Subcutaneous adipose tissue (tissue), 4 donors: ENCODE measurements around the gene C13orf42. TPM values are rescaled to one million over a fixed set of nuclear protein-coding genes. Genes with fewer than 3 reads are reported as not detected.

Source experiments
- CTCF ChIP-seq: fragments of 450-650 bp; IDR thresholded peaks from one replicate; pipeline ENCODE4 v1.5.1; 2016; ENCODE audit warnings: low read depth, mild to moderate bottlenecking, control low read depth, antibody characterized with exemption, moderate library complexity
- total RNA-seq, 4 donors: library from RNA; depleted of rRNA; stranded (reverse); fragments of >200 nt; gene quantifications; one replicate each; pipeline ENCODE4 v1.1.0, GENCODE V29; 2016

The C13orf42 gene
- total RNA-seq, 4 donors from 2014 or later = not detected

- no peak for TF ChIP-seq CTCF
Measured at GRCh38 chr13:51118809-51119431, 7.8 kb upstream of the C13orf42 start.

DNA sequence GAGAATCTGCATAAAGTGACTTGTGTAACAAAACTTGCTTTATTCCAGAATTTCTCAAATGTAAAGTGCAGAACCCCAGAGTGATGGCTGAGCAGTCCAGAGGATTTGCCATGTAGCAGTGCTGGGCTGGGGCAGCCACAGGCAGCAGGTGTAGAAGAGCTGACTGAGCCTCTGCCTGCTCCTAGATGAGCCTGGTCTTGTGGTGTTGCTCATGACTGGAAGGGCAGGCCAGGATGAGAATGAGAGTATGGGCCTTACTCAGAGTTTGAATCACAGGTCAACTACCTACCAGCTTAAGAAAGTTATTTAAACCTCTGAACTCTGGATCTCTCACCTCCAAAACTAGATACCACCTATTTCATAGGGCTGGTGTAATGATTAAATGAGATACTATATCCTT, 2.9 kb upstream of the C13orf42 start:
- no peak for TF ChIP-seq CTCF

DNA sequence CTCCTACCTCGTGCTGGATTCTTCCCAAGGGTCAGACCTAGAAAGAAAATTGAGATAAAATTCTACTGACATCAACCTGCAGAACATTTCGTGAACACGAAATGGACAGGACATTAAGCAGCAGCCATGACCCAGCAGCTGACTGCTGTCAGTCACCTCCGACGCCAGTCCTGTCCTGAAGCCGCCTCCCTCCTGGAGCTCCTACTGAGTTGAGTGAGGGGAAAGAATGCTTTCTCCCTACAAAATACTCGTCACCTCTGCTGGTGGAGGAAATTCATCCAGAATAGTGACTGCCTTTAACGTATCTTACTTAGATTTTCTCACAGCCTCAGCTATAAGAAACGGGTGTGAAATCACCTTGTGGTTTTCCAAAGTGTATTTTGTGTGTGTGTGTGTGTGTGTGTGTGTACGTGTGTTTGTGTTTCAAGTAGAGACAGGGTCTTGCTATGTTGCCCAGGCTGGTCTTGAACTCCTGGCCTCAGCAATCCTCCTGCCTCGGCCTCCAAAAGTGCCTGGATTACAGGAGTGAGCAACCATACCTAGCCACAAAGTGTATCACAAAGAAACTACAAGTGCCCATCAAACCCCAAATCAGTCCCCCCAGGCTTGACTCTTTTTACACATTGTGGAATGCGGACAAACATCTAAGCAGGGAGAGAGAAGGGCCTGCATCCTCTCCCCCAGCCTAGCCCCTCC, 2.3 kb upstream of the C13orf42 start:
- no peak for TF ChIP-seq CTCF

DNA sequence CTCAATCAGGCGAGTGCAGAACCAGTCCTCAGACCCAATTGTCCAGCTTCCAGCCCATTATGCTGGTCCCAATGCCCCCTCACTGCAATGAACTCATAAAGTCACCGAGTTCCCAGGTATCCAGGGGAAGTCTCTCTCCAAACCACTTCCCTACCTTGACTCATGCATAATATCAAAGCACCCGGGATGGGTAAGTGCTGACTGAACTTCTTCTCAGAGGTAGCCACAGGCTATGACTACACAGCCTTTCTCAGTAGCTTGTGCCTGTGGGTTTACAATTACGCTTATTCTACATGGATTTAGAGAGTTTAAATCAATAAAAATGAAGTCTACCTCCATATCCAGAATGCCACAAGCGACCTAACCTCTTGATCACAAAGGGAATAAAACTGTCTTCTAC, 1.7 kb upstream of the C13orf42 start:
- TF ChIP-seq CTCF = no peak

- no peak for TF ChIP-seq CTCF
Measured at GRCh38 chr13:51111997-51112396, 923 bp upstream of the C13orf42 start.

DNA sequence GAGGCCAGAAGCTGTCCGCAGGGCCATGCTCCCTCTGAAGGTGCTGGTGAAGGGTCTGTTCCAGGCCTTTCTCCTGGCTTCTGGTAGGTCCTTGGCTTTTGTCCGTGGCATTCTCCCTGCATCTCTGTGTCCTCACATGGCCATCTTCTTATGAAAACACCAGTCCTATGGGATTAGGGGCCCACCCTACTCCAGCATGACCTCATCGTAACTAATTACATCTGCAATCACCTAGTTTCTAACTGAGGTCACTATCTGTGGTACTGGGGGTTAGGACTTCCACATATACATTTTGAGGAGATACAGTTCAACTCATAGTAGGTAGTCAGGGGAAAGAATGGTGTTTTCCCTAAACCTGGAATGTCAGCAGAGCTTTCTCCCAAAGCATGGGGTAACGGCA, 3.1 kb downstream of the C13orf42 start:
- no peak for TF ChIP-seq CTCF

DNA sequence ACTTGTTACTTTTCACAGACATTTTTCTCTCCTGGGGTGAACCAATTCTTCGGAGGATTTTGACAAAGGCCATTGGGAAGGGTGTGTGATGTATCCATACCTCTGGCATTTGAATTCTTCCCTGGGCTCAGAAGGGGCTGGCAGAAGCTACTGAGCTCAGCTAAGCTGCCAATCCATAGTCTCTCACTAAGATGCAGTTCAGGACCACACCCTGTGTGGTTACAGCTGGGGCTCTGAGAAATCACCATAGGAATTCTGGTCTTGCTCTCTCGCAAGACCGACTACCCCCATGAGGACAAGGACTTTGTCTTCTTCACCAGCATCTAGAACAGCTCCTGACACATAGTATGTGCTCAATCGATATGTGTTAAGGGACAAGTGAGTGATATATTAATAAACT, 6.0 kb downstream of the C13orf42 start:
- no peak for TF ChIP-seq CTCF
